GM12878 (cell line): ENCODE data around the gene PTPRJ. TPM values are rescaled to one million over a fixed set of nuclear protein-coding genes. Genes with fewer than 3 reads are reported as not detected.

Experiments
- ATAC-seq: fragments of 200-7000 bp; cut with Tn5 transposase; 3 replicates; pipeline ENCODE4 v1.9.1; 2020; ENCODE audit warnings: mild to moderate bottlenecking, moderate library complexity
- BruUV-seq: library from RNA; stranded (reverse); fragments of 400-500 nt; replicated peaks from 2 replicates; lab custom pipeline; 2021; lab: Mats Ljungman, UMichigan
- CTCF ChIA-PET: fragments of 300-600 bp; sonication (Branson Sonifier 250); formaldehyde crosslinking; extraction: SDS; loops from one replicate; lab custom pipeline; 2021; ENCODE audit warnings: inconsistent platforms; lab: Yijun Ruan, JAX
- POLR2A ChIA-PET: fragments of 350-600 bp; formaldehyde crosslinking; extraction: SDS; loops from one replicate; lab custom pipeline; 2021; ENCODE audit warnings: inconsistent platforms; lab: Charles Lee
- RAD21 ChIA-PET: fragments of 300-600 bp; sonication (Branson Sonifier 250); formaldehyde crosslinking; loops from one replicate; lab custom pipeline; 2023; ENCODE audit warnings: antibody characterized with exemption; ENCODE audit not compliant: unreplicated experiment; lab: Charles Lee
- SMC1A ChIA-PET: fragments of 300-600 bp; sonication (Branson Sonifier 250); formaldehyde crosslinking; loops from one replicate; lab custom pipeline; 2023; ENCODE audit not compliant: unreplicated experiment, uncharacterized antibody; lab: Charles Lee
- DNase-seq: peaks from one replicate; pipeline ENCODE4 v3.0.0-alpha.2; 2011; ENCODE audit warnings: low read depth, low spot score
- FAIRE-seq: peaks from 3 replicates; lab custom pipeline; 2011; peaks lifted over from hg19 to GRCh38; lab: Jason Lieb, UNC
- H2AFZ ChIP-seq: 2 replicates; pipeline ENCODE4 v1.6.0; 2011; ENCODE audit warnings: low read depth, low read length, control low read depth; ENCODE audit not compliant: control insufficient read depth
- H3K27ac ChIP-seq: 2 replicates; pipeline ENCODE4 v1.5.1; 2011; ENCODE audit warnings: control low read depth; ENCODE audit not compliant: control insufficient read depth, insufficient read depth
- H3K27me3 ChIP-seq, 2 experiments: replicated peaks in 1 of 2; 2 replicates each; pipeline versions ENCODE4 v1.6.0 to v1.6.1; 2011; ENCODE audit warnings: low read length in 1 of 2; ENCODE audit not compliant: control insufficient read depth in 2 of 2, insufficient read depth in 2 of 2
- H3K36me3 ChIP-seq, 2 experiments: 2 replicates each; pipeline ENCODE4 v1.5.1; 2011; ENCODE audit warnings: low read length in 1 of 2; ENCODE audit not compliant: control insufficient read depth in 2 of 2, insufficient read depth in 2 of 2
- H3K4me1 ChIP-seq: 2 replicates; pipeline ENCODE4 v1.6.1; 2011; ENCODE audit warnings: mild to moderate bottlenecking, low read length, moderate library complexity, mixed read lengths; ENCODE audit not compliant: control insufficient read depth, insufficient read depth
- H3K4me2 ChIP-seq: 2 replicates; pipeline ENCODE4 v1.6.0; 2011; ENCODE audit warnings: control low read depth; ENCODE audit not compliant: control insufficient read depth, insufficient read depth
- H3K4me3 ChIP-seq: fragments of 200-600 bp; sonication (generic); 2 replicates; pipeline ENCODE4 v1.5.1; 2016
- H3K79me2 ChIP-seq: 2 replicates; pipeline ENCODE4 v1.6.0; 2011; ENCODE audit warnings: low read length; ENCODE audit not compliant: control insufficient read depth, insufficient read depth
- H3K9ac ChIP-seq: 2 replicates; pipeline ENCODE4 v1.8.0; 2011; ENCODE audit warnings: low read length, control low read depth, mixed read lengths; ENCODE audit not compliant: control insufficient read depth, insufficient read depth
- H3K9me3 ChIP-seq: replicated peaks from 3 replicates; pipeline ENCODE4 v1.5.1; 2011; ENCODE audit warnings: mild to moderate bottlenecking, low read length; ENCODE audit not compliant: control insufficient read depth, insufficient read depth
- H4K20me1 ChIP-seq: 2 replicates; pipeline ENCODE4 v1.6.0; 2011; ENCODE audit not compliant: control insufficient read depth, insufficient read depth
- IKZF1 ChIP-seq: fragments of 450-650 bp; conservative IDR thresholded peaks from 2 replicates; pipeline ENCODE4 v1.6.1; 2017; ENCODE audit warnings: antibody characterized with exemption, mild to moderate bottlenecking
- KAT2A ChIP-seq: conservative IDR thresholded peaks from 2 replicates; pipeline ENCODE4 v1.6.1; 2011; ENCODE audit warnings: low read depth, low read length; ENCODE audit not compliant: control insufficient read depth
- RAD21 ChIP-seq: IDR thresholded peaks from 2 replicates; pipeline ENCODE4 v1.6.1; 2011; ENCODE audit warnings: mild to moderate bottlenecking, low read depth, low read length, moderate library complexity; ENCODE audit not compliant: insufficient read depth
- RCOR1 ChIP-seq: conservative IDR thresholded peaks from 2 replicates; pipeline ENCODE4 v1.6.1; 2012; ENCODE audit warnings: low read depth, low read length, improper control_type of control experiment
- SIX5 ChIP-seq: IDR thresholded peaks from 2 replicates; pipeline ENCODE4 v1.6.1; 2011; ENCODE audit warnings: mild to moderate bottlenecking, low read depth, low read length, moderate library complexity; ENCODE audit not compliant: severe bottlenecking
- WRNIP1 ChIP-seq: IDR thresholded peaks from 2 replicates; pipeline ENCODE4 v1.6.1; 2011; ENCODE audit warnings: low read depth, low read length, improper control_type of control experiment, borderline replicate concordance
- WGBS: methylation state at CpG from one replicate; pipeline ENCODE4 v1.1.6; 2016; ENCODE audit warnings: low lambda C conversion rate; ENCODE audit not compliant: insufficient replicate concordance, insufficient coverage; ENCODE audit errors: missing lambda C conversion rate; 5-methylcytosine and 5-hydroxymethylcytosine counted together
- in situ Hi-C: fragments of 300-500 bp; cut with MboI; formaldehyde crosslinking; loops from 9 replicates; pipeline ENCODE4 v1.14.3; 2018; ENCODE audit warnings: mixed read lengths
- intact Hi-C: fragments of 100-400 bp; cut with micrococcal nuclease; formaldehyde crosslinking; loops from one replicate; pipeline ENCODE4 v1.14.2; 2022; ENCODE audit not compliant: unreplicated experiment
- polyA plus RNA-seq, 11 experiments: library from polyadenylated mRNA; depleted of rRNA in 4 of 11; unstranded in 6 of 11; stranded (reverse) in 5 of 11; fragments of >200 nt; fragmentation: Nextera tagmentation in 4 of 11; fragmentation: Illumina TruSeq in 1 of 11; extraction: Ambion mirVana in 4 of 11; extraction: Trizol in 1 of 11; gene quantifications; 1 replicate in 1 of 11; 2 replicates in 10 of 11; pipeline versions ENCODE4 v1.2.1 to v1.2.3, GENCODE V29; 2011 to 2016; ENCODE audit warnings: inconsistent platforms in 2 of 11, missing spikeins in 2 of 11, low read depth in 1 of 11
- total RNA-seq, 4 experiments: library from RNA; depleted of rRNA in 3 of 4; stranded (reverse); fragments of >200 nt in 3 of 4; fragmentation: Illumina TruSeq in 1 of 4; extraction: Trizol in 1 of 4; gene quantifications; 2 replicates each; pipeline versions ENCODE4 v1.2.1 to v1.2.3, GENCODE V29; 2013 to 2021

PTPRJ gene
- total and polyA plus RNA-seq, 10 of the 15 experiments (the other 5 are each of a cell fraction or from before 2014, with no cell fraction given): 0.22 to 22.4 (median 7.4) TPM

DNA sequence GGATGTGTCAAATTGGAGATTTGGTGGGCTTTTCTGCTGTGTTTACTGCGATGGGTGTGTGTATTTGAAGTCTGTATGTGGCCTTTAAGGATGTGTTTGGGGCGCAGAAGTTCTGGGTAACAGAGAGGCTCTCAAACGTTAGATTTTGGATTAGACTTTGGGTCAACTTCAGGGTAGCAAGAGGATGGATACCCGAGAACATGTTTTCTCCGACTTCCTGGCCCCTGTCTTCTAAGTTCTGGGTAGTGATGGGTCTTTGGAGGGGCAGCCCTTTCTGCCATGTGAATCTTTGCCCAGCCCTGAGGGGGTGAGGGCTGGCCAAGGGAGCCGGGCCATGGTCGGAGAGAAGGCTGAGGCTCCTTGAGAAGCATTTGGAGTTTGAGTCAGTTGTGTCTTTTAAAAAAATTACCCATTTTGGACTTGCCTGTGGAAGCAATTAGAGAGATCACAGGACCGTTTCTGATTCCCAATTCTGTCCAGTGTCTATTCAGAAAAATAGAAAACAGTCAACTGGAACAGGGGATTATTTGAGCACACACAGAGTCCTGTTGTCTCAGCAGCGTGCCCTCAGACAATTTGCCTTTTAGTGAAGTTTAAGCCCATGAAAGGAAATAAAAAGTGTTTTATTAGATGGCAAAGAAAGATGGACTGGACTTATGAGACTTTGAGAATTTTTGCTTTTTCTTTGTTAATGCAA is 114.4 kb downstream of the PTPRJ start:
- Histone ChIP-seq H4K20me1 (no peaks in the 10 kb centered on the region; the same call in 1 of the 2 replicates), H3K4me2 (no peak overlapping the region), H3K9ac (no peak overlapping the region), H2AFZ (no peak overlapping the region), H3K9me3 (no peaks in the 10 kb centered on the region; the same call in 2 of the 3 replicates), H3K27ac (no peak overlapping the region), H3K4me1 (peaks cover 16% of the 10 kb centered on the region), H3K27me3 (no peaks in the 10 kb centered on the region), H3K36me3 (no peaks in the 10 kb centered on the region; a peak in 1 of 4 replicates), H3K79me2 (no peaks in the 10 kb centered on the region; the same call in 1 of the 2 replicates), H3K4me3 (no peak overlapping the region)
- 29% methylated on average over 9 of the region's 9 CpGs for WGBS
- intact Hi-C loops: no loop called here
- in situ Hi-C loops: no loop called here
- no TSS peak for BruUV-seq
- ATAC-seq (no peak), FAIRE-seq (no peak), DNase-seq (no peak)
- ChIA-PET POLR2A (interaction anchor here (0.9 kb wide), 1 partner anchor 9 kb away, joined by 3 read pairs; no protein-coding TSS in a partner anchor), CTCF (interaction anchor here (0.7 to 1.2 kb wide), 2 partner anchors 9 to 23 kb away, joined by 3 read pairs; no protein-coding TSS in a partner anchor), RAD21 (interaction anchor here (1.7 kb wide), 1 partner anchor 9 kb away, joined by 5 read pairs; no protein-coding TSS in a partner anchor), SMC1A (interaction anchor here (0.8 to 2.3 kb wide), 3 partner anchors 10 to 112 kb away, joined by 3 to 22 read pairs (median 12); no protein-coding TSS in a partner anchor)
- no peak for TF ChIP-seq IKZF1
- no peak for TF ChIP-seq KAT2A
- no peak for TF ChIP-seq SIX5
- no peak for TF ChIP-seq RCOR1
- no peak for TF ChIP-seq WRNIP1
- no peak for TF ChIP-seq RAD21
